HG02798 (cell line): ENCODE data around the gene PDZRN3.

Source experiments
- ATAC-seq: cut with Tn5 transposase; IDR thresholded peaks from one replicate; pipeline ENCODE4 v1.9.1; 2021; ENCODE audit warnings: mild to moderate bottlenecking; ENCODE audit not compliant: unreplicated experiment, poor library complexity

PDZRN3 gene

GRCh38 chr3:73403444-73403843 is 221.3 kb downstream of the PDZRN3 start:
- ATAC-seq = no peak

- no peak for ATAC-seq
These were observed 223.0 kb downstream of the PDZRN3 start for GRCh38 chr3:73401616-73402279.

- no peak for ATAC-seq
These were observed 223.7 kb downstream of the PDZRN3 start for GRCh38 chr3:73401059-73401458.

GRCh38 chr3:73399666-73400253 is 225.0 kb downstream of the PDZRN3 start:
- no peak for ATAC-seq

- ATAC-seq = no peak
These were observed 225.6 kb downstream of the PDZRN3 start for GRCh38 chr3:73399106-73399505.

- no peak for ATAC-seq
These were observed 226.7 kb downstream of the PDZRN3 start for GRCh38 chr3:73398084-73398483.

- ATAC-seq = no peak
These were observed 230.5 kb downstream of the PDZRN3 start for GRCh38 chr3:73394240-73394639.

- ATAC-seq = no peak
These were observed 231.7 kb downstream of the PDZRN3 start for GRCh38 chr3:73393005-73393404.

- ATAC-seq = no peak
These were observed 232.8 kb downstream of the PDZRN3 start for GRCh38 chr3:73391984-73392383.

GRCh38 chr3:73389928-73390327 is 234.8 kb downstream of the PDZRN3 start:
- no peak for ATAC-seq

GRCh38 chr3:73389117-73389813 is 235.5 kb downstream of the PDZRN3 start:
- no peak for ATAC-seq

GRCh38 chr3:73385568-73385967 is 239.2 kb downstream of the PDZRN3 start:
- no peak for ATAC-seq

GRCh38 chr3:73384091-73384906 is 240.4 kb downstream of the PDZRN3 start:
- ATAC-seq = no peak

GRCh38 chr3:73383470-73384049 is 241.2 kb downstream of the PDZRN3 start:
- ATAC-seq = no peak

GRCh38 chr3:73381551-73381950 is 243.2 kb downstream of the PDZRN3 start:
- ATAC-seq = no peak

GRCh38 chr3:73380735-73381532 is 243.8 kb downstream of the PDZRN3 start:
- ATAC-seq = no peak

- no peak for ATAC-seq
These were observed 245.3 kb downstream of the PDZRN3 start for GRCh38 chr3:73379465-73379864.

- peak; percentile 45 for ATAC-seq
These were observed 246.5 kb downstream of the PDZRN3 start for GRCh38 chr3:73378207-73378606.

GRCh38 chr3:73365756-73366397 is 258.9 kb downstream of the PDZRN3 start:
- no peak for ATAC-seq
